HG03097 (cell line): ENCODE measurements around the gene GPR78.

ENCODE experiments used
- ATAC-seq: cut with Tn5 transposase; IDR thresholded peaks from one replicate; pipeline ENCODE4 v1.9.1; 2021; ENCODE audit not compliant: unreplicated experiment, low FRiP score

The GPR78 gene

GRCh38 chr4:8583655-8584025 lies 3.4 kb downstream of the GPR78 start:
- no peak for ATAC-seq

- no peak for ATAC-seq
Observed at GRCh38 chr4:8585186-8585585, 5.0 kb downstream of the GPR78 start.

GRCh38 chr4:8585721-8586212 lies 5.6 kb downstream of the GPR78 start:
- ATAC-seq = no peak

GRCh38 chr4:8586246-8586645 lies 6.1 kb downstream of the GPR78 start:
- no peak for ATAC-seq

GRCh38 chr4:8586671-8587468 lies 6.7 kb downstream of the GPR78 start:
- no peak for ATAC-seq

- no peak for ATAC-seq
Observed at GRCh38 chr4:8587469-8588195, 7.4 kb downstream of the GPR78 start.

GRCh38 chr4:8588196-8588470 lies 7.9 kb downstream of the GPR78 start:
- ATAC-seq = no peak

GRCh38 chr4:8589336-8589735 lies 9.1 kb downstream of the GPR78 start:
- ATAC-seq = no peak

GRCh38 chr4:8589823-8590545 lies 9.8 kb downstream of the GPR78 start:
- no peak for ATAC-seq

- ATAC-seq = no peak
Observed at GRCh38 chr4:8590546-8590880, 10.3 kb downstream of the GPR78 start.

GRCh38 chr4:8591114-8591513 lies 10.9 kb downstream of the GPR78 start:
- ATAC-seq = no peak

GRCh38 chr4:8591626-8592365 lies 11.6 kb downstream of the GPR78 start:
- ATAC-seq = no peak

GRCh38 chr4:8592366-8593263 lies 12.4 kb downstream of the GPR78 start, which contains the start of gene CPZ:
Gene CPZ (plus strand): TSS chr4:8592765. CDS start chr4:8592834, 69 bp downstream.
- no peak for ATAC-seq

GRCh38 chr4:8593264-8594096 lies 13.3 kb downstream of the GPR78 start:
- ATAC-seq = no peak

- no peak for ATAC-seq
Observed at GRCh38 chr4:8594097-8595038, 14.2 kb downstream of the GPR78 start.

GRCh38 chr4:8595237-8596087 lies 15.3 kb downstream of the GPR78 start:
- no peak for ATAC-seq

GRCh38 chr4:8596891-8597290 lies 16.7 kb downstream of the GPR78 start:
- ATAC-seq = no peak
